Stimulated activated CD8-positive, alpha-beta memory T cell treated with anti-CD3 and anti-CD28 coated beads, Interleukin-12 subunit alpha, Interleukin-12 subunit beta, amount 100 ng/mL, for 24 hours (primary cell): ENCODE data around the gene PPP2R2C.

Experiments used
- DNase-seq: peaks from one replicate; pipeline ENCODE4 v3.0.0-alpha.2; 2020; ENCODE audit errors: extremely low read depth

Gene PPP2R2C

GRCh38 chr4:6426571-6427438 lies 45.6 kb downstream of the PPP2R2C start:
- no peak for DNase-seq

- no peak for DNase-seq
Observed at GRCh38 chr4:6425911-6426310, 46.5 kb downstream of the PPP2R2C start.

GRCh38 chr4:6425336-6425735 lies 47.1 kb downstream of the PPP2R2C start:
- DNase-seq, result no peak

GRCh38 chr4:6424425-6424824 lies 48.0 kb downstream of the PPP2R2C start:
- DNase-seq, result no peak

GRCh38 chr4:6423575-6423974 lies 48.8 kb downstream of the PPP2R2C start:
- no peak for DNase-seq

- no peak for DNase-seq
Observed at GRCh38 chr4:6422866-6423265, 49.5 kb downstream of the PPP2R2C start.

GRCh38 chr4:6422105-6422504 lies 50.3 kb downstream of the PPP2R2C start:
- no peak for DNase-seq

GRCh38 chr4:6421397-6421796 lies 51.0 kb downstream of the PPP2R2C start:
- DNase-seq, result no peak

GRCh38 chr4:6420972-6421371 lies 51.4 kb downstream of the PPP2R2C start:
- no peak for DNase-seq

- no peak for DNase-seq
Observed at GRCh38 chr4:6420036-6420435, 52.4 kb downstream of the PPP2R2C start.

GRCh38 chr4:6419452-6420028 lies 52.9 kb downstream of the PPP2R2C start:
- no peak for DNase-seq

- no peak for DNase-seq
Observed at GRCh38 chr4:6418193-6418755, 54.1 kb downstream of the PPP2R2C start.

- no peak for DNase-seq
Observed at GRCh38 chr4:6417516-6418050, 54.8 kb downstream of the PPP2R2C start.

- no peak for DNase-seq
Observed at GRCh38 chr4:6416518-6417286, 55.7 kb downstream of the PPP2R2C start.

GRCh38 chr4:6415031-6415705 lies 57.2 kb downstream of the PPP2R2C start:
- DNase-seq, result no peak

- DNase-seq, result no peak
Observed at GRCh38 chr4:6414578-6414977, 57.8 kb downstream of the PPP2R2C start.

- no peak for DNase-seq
Observed at GRCh38 chr4:6410664-6411063, 61.8 kb downstream of the PPP2R2C start.

GRCh38 chr4:6410068-6410467 lies 62.3 kb downstream of the PPP2R2C start:
- no peak for DNase-seq

- no peak for DNase-seq
Observed at GRCh38 chr4:6409381-6409780, 63.0 kb downstream of the PPP2R2C start.

GRCh38 chr4:6408263-6408662 lies 64.2 kb downstream of the PPP2R2C start:
- no peak for DNase-seq

GRCh38 chr4:6405397-6405706 lies 67.1 kb downstream of the PPP2R2C start:
- no peak for DNase-seq
